ENCODE results near the gene SYT9.

DNA sequence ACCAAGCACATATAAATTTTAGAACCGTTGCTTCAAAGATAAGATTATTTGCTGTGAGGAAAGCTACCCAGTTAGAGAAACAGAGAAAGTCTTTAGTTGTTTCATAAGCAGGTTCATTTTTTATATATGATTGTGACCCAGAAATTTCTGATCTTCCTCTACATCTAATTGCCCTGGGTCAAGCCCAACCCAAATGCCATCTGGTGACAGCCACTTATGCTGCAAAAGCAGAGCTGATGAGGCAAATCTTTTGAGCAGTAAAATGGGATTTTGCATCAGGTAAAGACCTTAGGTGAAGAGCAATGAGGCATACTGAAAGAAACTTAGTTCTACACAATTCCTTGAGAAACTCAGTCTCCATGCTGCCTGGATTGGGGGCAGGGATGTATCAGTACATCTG is 28.0 kb downstream of the SYT9 start:
- TF ChIP-seq, protein P1, sequence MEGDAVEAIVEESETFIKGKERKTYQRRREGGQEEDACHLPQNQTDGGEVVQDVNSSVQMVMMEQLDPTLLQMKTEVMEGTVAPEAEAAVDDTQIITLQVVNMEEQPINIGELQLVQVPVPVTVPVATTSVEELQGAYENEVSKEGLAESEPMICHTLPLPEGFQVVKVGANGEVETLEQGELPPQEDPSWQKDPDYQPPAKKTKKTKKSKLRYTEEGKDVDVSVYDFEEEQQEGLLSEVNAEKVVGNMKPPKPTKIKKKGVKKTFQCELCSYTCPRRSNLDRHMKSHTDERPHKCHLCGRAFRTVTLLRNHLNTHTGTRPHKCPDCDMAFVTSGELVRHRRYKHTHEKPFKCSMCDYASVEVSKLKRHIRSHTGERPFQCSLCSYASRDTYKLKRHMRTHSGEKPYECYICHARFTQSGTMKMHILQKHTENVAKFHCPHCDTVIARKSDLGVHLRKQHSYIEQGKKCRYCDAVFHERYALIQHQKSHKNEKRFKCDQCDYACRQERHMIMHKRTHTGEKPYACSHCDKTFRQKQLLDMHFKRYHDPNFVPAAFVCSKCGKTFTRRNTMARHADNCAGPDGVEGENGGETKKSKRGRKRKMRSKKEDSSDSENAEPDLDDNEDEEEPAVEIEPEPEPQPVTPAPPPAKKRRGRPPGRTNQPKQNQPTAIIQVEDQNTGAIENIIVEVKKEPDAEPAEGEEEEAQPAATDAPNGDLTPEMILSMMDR (IDR thresholded peaks at IDR 0.05 in 8 of 11, conservative IDR thresholded peaks at IDR 0.05 in 3 of 11) = no peak
- no peak for TF ChIP-seq POLR2AphosphoS5 (IDR thresholded peaks at IDR 0.05)
